Hindlimb muscle (tissue), 1 donor: ENCODE results near the gene LIX1L. TPM values are rescaled to one million over a fixed set of nuclear protein-coding genes. Genes with fewer than 3 reads are reported as not detected.

ENCODE experiments used
- DNase-seq: peaks from one replicate; pipeline ENCODE4 v3.0.0-alpha.2; 2013
- polyA plus RNA-seq: library from polyadenylated mRNA; unstranded; fragments of 120-200 nt; gene quantifications from one replicate; pipeline ENCODE4 v1.2.1, GENCODE V29; 2013; ENCODE audit not compliant: insufficient read length

The LIX1L gene
- polyA plus RNA-seq, 1 donor = 25.5 TPM

GRCh38 chr1:145962157-145963102 is 4.6 kb upstream of the LIX1L start:
- DNase-seq = peak; percentile 31

- peak; percentile 33 for DNase-seq
Measured at GRCh38 chr1:145961425-145962156, 3.8 kb upstream of the LIX1L start.

- DNase-seq = no peak
Measured at GRCh38 chr1:145961109-145961424, 3.2 kb upstream of the LIX1L start.

- peak; percentile 84 for DNase-seq
Measured at GRCh38 chr1:145960468-145961108, 2.8 kb upstream of the LIX1L start.

GRCh38 chr1:145959957-145960467 is 2.2 kb upstream of the LIX1L start:
- DNase-seq = peak; percentile 26

- DNase-seq = no peak
Measured at GRCh38 chr1:145959333-145959732, 1.5 kb upstream of the LIX1L start.

GRCh38 chr1:145958734-145959133 is 917 bp upstream of the LIX1L start:
- no peak for DNase-seq

- DNase-seq = peak; percentile 74
Measured at GRCh38 chr1:145956781-145957442, 905 bp downstream of the LIX1L start.

- peak; percentile 3 for DNase-seq
Measured at GRCh38 chr1:145956361-145956760, 1.5 kb downstream of the LIX1L start.

GRCh38 chr1:145955436-145955835 is 2.4 kb downstream of the LIX1L start:
- DNase-seq = peak; percentile 61

- no peak for DNase-seq
Measured at GRCh38 chr1:145953861-145954260, 4.0 kb downstream of the LIX1L start.

- DNase-seq = no peak
Measured at GRCh38 chr1:145952903-145953302, 4.9 kb downstream of the LIX1L start.

- no peak for DNase-seq
Measured at GRCh38 chr1:145951526-145951925, 6.3 kb downstream of the LIX1L start.

GRCh38 chr1:145949219-145949618 is 8.6 kb downstream of the LIX1L start:
- no peak for DNase-seq

GRCh38 chr1:145947551-145947950 is 10.3 kb downstream of the LIX1L start:
- no peak for DNase-seq

GRCh38 chr1:145946477-145946986 is 11.3 kb downstream of the LIX1L start:
- DNase-seq = no peak

GRCh38 chr1:145944532-145944931 is 13.3 kb downstream of the LIX1L start:
- DNase-seq = no peak

- no peak for DNase-seq
Measured at GRCh38 chr1:145942871-145943270, 14.9 kb downstream of the LIX1L start.

GRCh38 chr1:145942405-145942804 is 15.4 kb downstream of the LIX1L start:
- no peak for DNase-seq

- no peak for DNase-seq
Measured at GRCh38 chr1:145937436-145937835, 20.4 kb downstream of the LIX1L start.

- no peak for DNase-seq
Measured at GRCh38 chr1:145936247-145936646, 21.6 kb downstream of the LIX1L start.

- DNase-seq = no peak
Measured at GRCh38 chr1:145935708-145936107, 22.1 kb downstream of the LIX1L start.
